A549 (cell line): ENCODE results near the gene ULBP1. TPM values are rescaled to one million over a fixed set of nuclear protein-coding genes. Genes with fewer than 3 reads are reported as not detected.

Source experiments
- ATAC-seq, 2 experiments: fragments of 200-7000 bp in 1 of 2; fragments of >200 bp in 1 of 2; cut with Nextera tagmentation in 1 of 2; cut with Tn5 transposase in 1 of 2; 3 replicates each; pipeline versions ENCODE4 v1.8.0 to v1.9.1; 2018 to 2020; ENCODE audit warnings: mild to moderate bottlenecking in 1 of 2, moderate library complexity in 1 of 2
- CTCF ChIA-PET: fragments of 300-600 bp; sonication (Branson Sonifier 250); formaldehyde crosslinking; extraction: SDS; loops from one replicate; lab custom pipeline; 2021; ENCODE audit warnings: antibody characterized with exemption, inconsistent platforms; lab: Yijun Ruan, JAX
- POLR2A ChIA-PET: fragments of 350-600 bp; formaldehyde crosslinking; extraction: SDS; loops from one replicate; lab custom pipeline; 2021; ENCODE audit warnings: antibody characterized with exemption, inconsistent platforms; lab: Yijun Ruan, JAX
- DNase-seq, 2 experiments: peaks; one replicate each; pipeline versions ENCODE4 v3.0.0 to v3.0.0-alpha.2; 2011 to 2016; ENCODE audit warnings: low read depth in 1 of 2, low spot score in 1 of 2
- FAIRE-seq: peaks from 2 replicates; lab custom pipeline; 2011; peaks lifted over from hg19 to GRCh38; lab: Jason Lieb, UNC
- H3K27ac ChIP-seq, 2 experiments: fragments of >200 bp; sonication (Bioruptor Twin); formaldehyde crosslinking; 3 replicates each; pipeline ENCODE4 v1.5.1; 2016 to 2017
- H3K4me1 ChIP-seq: fragments of >200 bp; sonication (Bioruptor Twin); formaldehyde crosslinking; 3 replicates; pipeline ENCODE4 v1.6.1; 2016
- H3K4me2 ChIP-seq: fragments of >200 bp; sonication (Bioruptor Twin); formaldehyde crosslinking; 3 replicates; pipeline ENCODE4 v1.6.1; 2016
- H3K4me3 ChIP-seq: fragments of >200 bp; sonication (Bioruptor Twin); formaldehyde crosslinking; 3 replicates; pipeline ENCODE4 v1.5.1; 2016
- H3K9me3 ChIP-seq: fragments of >200 bp; sonication (Bioruptor Twin); formaldehyde crosslinking; 3 replicates; pipeline ENCODE4 v1.6.1; 2016
- CBX2 ChIP-seq: fragments of 200-600 bp; sonication (generic); IDR thresholded peaks from 2 replicates; pipeline ENCODE4 v1.6.1; 2016; ENCODE audit warnings: low read depth, mild to moderate bottlenecking, borderline replicate concordance
- CEBPB ChIP-seq, 2 experiments: fragments of >200 bp in 1 of 2; sonication (Bioruptor Twin) in 1 of 2; formaldehyde crosslinking in 1 of 2; IDR thresholded peaks; 2 replicates each; pipeline ENCODE4 v1.6.1; 2012 to 2016
- EHMT2 ChIP-seq: fragments of 200-600 bp; sonication (generic); IDR thresholded peaks from 2 replicates; pipeline ENCODE4 v1.6.1; 2016; ENCODE audit warnings: antibody characterized with exemption, low read depth, mild to moderate bottlenecking, moderate library complexity
- EP300 ChIP-seq, 2 experiments: fragments of >200 bp; sonication (Bioruptor Twin); formaldehyde crosslinking; IDR thresholded peaks; 2 replicates in 1 of 2; 3 replicates in 1 of 2; pipeline ENCODE4 v1.6.1; 2016 to 2017
- ESRRA ChIP-seq: fragments of 150-350 bp; IDR thresholded peaks from 2 replicates; pipeline ENCODE4 v1.6.1; 2014; ENCODE audit warnings: mild to moderate bottlenecking, low read length, borderline replicate concordance
- FOSL2 ChIP-seq, 2 experiments: fragments of 450-650 bp in 1 of 2; fragments of >200 bp in 1 of 2; sonication (Bioruptor Twin) in 1 of 2; formaldehyde crosslinking; IDR thresholded peaks; 2 replicates each; pipeline versions ENCODE4 v1.5.0 to v1.6.1; 2016 to 2020; ENCODE audit warnings: mild to moderate bottlenecking in 1 of 2, moderate library complexity in 1 of 2
- HDAC2 ChIP-seq: fragments of 200-600 bp; sonication (generic); IDR thresholded peaks from 2 replicates; pipeline ENCODE4 v1.6.1; 2016
- HOXA7 ChIP-seq: fragments of 250-450 bp; sonication (Bioruptor Pico); IDR thresholded peaks from 2 replicates; pipeline ENCODE4 v1.5.0; 2020; ENCODE audit warnings: mild to moderate bottlenecking, moderate library complexity
- HOXB5 ChIP-seq: fragments of 250-450 bp; sonication (Bioruptor Pico); IDR thresholded peaks from 2 replicates; pipeline ENCODE4 v1.5.0; 2020; ENCODE audit warnings: mild to moderate bottlenecking, moderate library complexity
- JUN ChIP-seq, 2 experiments: fragments of >200 bp; sonication (Bioruptor Twin); formaldehyde crosslinking; IDR thresholded peaks; 2 replicates in 1 of 2; 3 replicates in 1 of 2; pipeline ENCODE4 v1.6.1; 2016 to 2017
- KDM5A ChIP-seq: fragments of 200-600 bp; sonication (generic); IDR thresholded peaks from 2 replicates; pipeline ENCODE4 v1.6.1; 2016; ENCODE audit warnings: antibody characterized with exemption, mild to moderate bottlenecking
- MYC ChIP-seq: IDR thresholded peaks from 2 replicates; pipeline ENCODE4 v1.6.1; 2012; ENCODE audit warnings: mild to moderate bottlenecking, inconsistent platforms, low read length, improper control_type of control experiment, borderline replicate concordance
- NFE2L2 ChIP-seq: fragments of 150-350 bp; conservative IDR thresholded peaks from 2 replicates; pipeline ENCODE4 v1.6.1; 2014; ENCODE audit warnings: low read length
- PHF8 ChIP-seq: fragments of 200-600 bp; sonication (generic); IDR thresholded peaks from 2 replicates; pipeline ENCODE4 v1.6.1; 2016; ENCODE audit warnings: low read depth, mild to moderate bottlenecking, antibody characterized with exemption, moderate library complexity, borderline replicate concordance
- POLR2A ChIP-seq: IDR thresholded peaks from 2 replicates; pipeline ENCODE4 v1.6.1; 2012; ENCODE audit warnings: mild to moderate bottlenecking, low read length
- RAD21 ChIP-seq, 2 experiments: fragments of >200 bp in 1 of 2; sonication (Bioruptor Twin) in 1 of 2; formaldehyde crosslinking in 1 of 2; IDR thresholded peaks in 1 of 2; conservative IDR thresholded peaks in 1 of 2; 2 replicates in 1 of 2; 3 replicates in 1 of 2; pipeline ENCODE4 v1.6.1; 2012 to 2018; ENCODE audit warnings: inconsistent platforms in 1 of 2
- RARB ChIP-seq: fragments of 250-450 bp; sonication (Bioruptor Pico); IDR thresholded peaks from 2 replicates; pipeline ENCODE4 v1.8.0; 2021; ENCODE audit warnings: mild to moderate bottlenecking, moderate library complexity
- RCOR1 ChIP-seq: fragments of 150-350 bp; IDR thresholded peaks from 2 replicates; pipeline ENCODE4 v1.6.1; 2014; ENCODE audit warnings: antibody characterized with exemption, low read length, low read depth
- RNF2 ChIP-seq: fragments of 200-600 bp; sonication (generic); IDR thresholded peaks from 2 replicates; pipeline ENCODE4 v1.6.1; 2016; ENCODE audit warnings: low read depth, mild to moderate bottlenecking, antibody characterized with exemption, moderate library complexity, borderline replicate concordance
- TP53 ChIP-seq: fragments of 250-450 bp; sonication (Bioruptor Pico); IDR thresholded peaks from 2 replicates; pipeline ENCODE4 v1.5.0; 2021; ENCODE audit warnings: mild to moderate bottlenecking, moderate library complexity
- ZFP36 ChIP-seq: fragments of 450-650 bp; IDR thresholded peaks from 2 replicates; pipeline ENCODE4 v1.6.1; 2014; ENCODE audit warnings: borderline replicate concordance; ENCODE audit not compliant: partially characterized antibody
- WGBS: methylation state at CpG from one replicate; pipeline ENCODE4 v1.1.6; 2017; ENCODE audit errors: missing lambda C conversion rate; 5-methylcytosine and 5-hydroxymethylcytosine counted together
- polyA plus RNA-seq, 4 experiments: library from polyadenylated mRNA; depleted of rRNA in 3 of 4; stranded (reverse); fragments of >200 nt; fragmentation: RNase III in 1 of 4; extraction: RNeasy Plus Mini Kit Qiagen cat#74134 plus additional on column Dnase treatment in 1 of 4; gene quantifications; 2 replicates in 3 of 4; 3 replicates in 1 of 4; pipeline ENCODE4 v1.2.3, GENCODE V29; 2011 to 2017
- TF ChIP-seq, protein P1 (sequence below): fragments of 250-450 bp; sonication (Bioruptor Pico); IDR thresholded peaks from 2 replicates; pipeline ENCODE4 v1.5.0; 2020; ENCODE audit warnings: low read depth, mild to moderate bottlenecking, moderate library complexity
- TF ChIP-seq, protein P2 (sequence below): IDR thresholded peaks from 2 replicates; pipeline ENCODE4 v1.6.1; 2012; ENCODE audit warnings: low read depth, borderline replicate concordance
- TF ChIP-seq, protein P3 (sequence below): fragments of >200 bp; sonication (Bioruptor Twin); formaldehyde crosslinking; IDR thresholded peaks from 2 replicates; pipeline ENCODE4 v1.6.1; 2016
- TF ChIP-seq, protein P4 (sequence below): fragments of >200 bp; sonication (Bioruptor Twin); formaldehyde crosslinking; IDR thresholded peaks from 3 replicates; pipeline ENCODE4 v1.5.1; 2016
- TF ChIP-seq, protein P5 (sequence below): IDR thresholded peaks from 2 replicates; pipeline ENCODE4 v1.6.1; 2012
- TF ChIP-seq, protein P6 (sequence below): fragments of 450-650 bp; IDR thresholded peaks from 2 replicates; pipeline ENCODE4 v1.6.1; 2014; ENCODE audit warnings: antibody characterized with exemption

ULBP1 gene
- polyA plus RNA-seq, 2 of the 4 experiments (the other 2 are of a cell fraction) = 0.89 to 6.6 TPM

DNA sequence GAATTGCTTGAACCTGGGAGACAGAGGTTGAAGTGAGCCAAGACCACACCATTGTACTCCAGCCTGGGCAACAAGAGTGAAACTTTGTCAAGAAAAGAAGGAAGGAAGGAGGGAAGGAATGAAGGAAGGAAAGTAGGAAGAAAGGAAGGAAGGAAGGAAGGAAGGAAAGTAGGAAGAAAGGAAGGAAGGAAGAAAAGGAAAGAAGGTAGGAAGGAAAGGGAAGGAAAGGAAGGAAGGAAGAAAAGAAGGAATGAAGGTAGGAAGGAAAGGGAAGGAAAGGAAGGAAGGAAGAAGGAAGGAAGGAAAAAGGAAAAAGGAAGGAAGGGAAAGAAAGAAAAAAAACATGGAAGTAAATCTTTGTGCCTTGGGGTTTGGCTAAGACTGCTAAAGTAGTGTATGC lies 11.7 kb downstream of the ULBP1 start:
- no peak for FAIRE-seq
- H3K9me3 ChIP-seq = no peaks in the 10 kb centered on the region
- CTCF ChIA-PET = no interaction called here
- no peak for DNase-seq
- H3K4me1 ChIP-seq = no peaks in the 10 kb centered on the region
- TF ChIP-seq PHF8 (no peak), HDAC2 (no peak), ESRRA (no peak), RCOR1 (no peak), CBX2 (no peak), RAD21 (conservative IDR thresholded peaks at IDR 0.05 in 1 of 2, IDR thresholded peaks at IDR 0.05 in 1 of 2) (no peak), CEBPB (IDR thresholded peaks at IDR 0.05) (no peak), POLR2A (no peak), RNF2 (no peak), HOXA7 (CRISPR knock-in tag) (no peak)
- TF ChIP-seq, protein P1, sequence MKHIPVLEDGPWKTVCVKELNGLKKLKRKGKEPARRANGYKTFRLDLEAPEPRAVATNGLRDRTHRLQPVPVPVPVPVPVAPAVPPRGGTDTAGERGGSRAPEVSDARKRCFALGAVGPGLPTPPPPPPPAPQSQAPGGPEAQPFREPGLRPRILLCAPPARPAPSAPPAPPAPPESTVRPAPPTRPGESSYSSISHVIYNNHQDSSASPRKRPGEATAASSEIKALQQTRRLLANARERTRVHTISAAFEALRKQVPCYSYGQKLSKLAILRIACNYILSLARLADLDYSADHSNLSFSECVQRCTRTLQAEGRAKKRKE (CRISPR knock-in tag) = no peak
- TF ChIP-seq, protein P2, sequence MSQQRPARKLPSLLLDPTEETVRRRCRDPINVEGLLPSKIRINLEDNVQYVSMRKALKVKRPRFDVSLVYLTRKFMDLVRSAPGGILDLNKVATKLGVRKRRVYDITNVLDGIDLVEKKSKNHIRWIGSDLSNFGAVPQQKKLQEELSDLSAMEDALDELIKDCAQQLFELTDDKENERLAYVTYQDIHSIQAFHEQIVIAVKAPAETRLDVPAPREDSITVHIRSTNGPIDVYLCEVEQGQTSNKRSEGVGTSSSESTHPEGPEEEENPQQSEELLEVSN = no peak
- TF ChIP-seq, protein P3, sequence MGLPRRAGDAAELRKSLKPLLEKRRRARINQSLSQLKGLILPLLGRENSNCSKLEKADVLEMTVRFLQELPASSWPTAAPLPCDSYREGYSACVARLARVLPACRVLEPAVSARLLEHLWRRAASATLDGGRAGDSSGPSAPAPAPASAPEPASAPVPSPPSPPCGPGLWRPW = no peak
- H3K4me2 ChIP-seq = no peak overlapping the region
- ATAC-seq = no peak
- POLR2A ChIA-PET = no interaction called here
- H3K27ac ChIP-seq = no peak overlapping the region
- H3K4me3 ChIP-seq = no peak overlapping the region

DNA sequence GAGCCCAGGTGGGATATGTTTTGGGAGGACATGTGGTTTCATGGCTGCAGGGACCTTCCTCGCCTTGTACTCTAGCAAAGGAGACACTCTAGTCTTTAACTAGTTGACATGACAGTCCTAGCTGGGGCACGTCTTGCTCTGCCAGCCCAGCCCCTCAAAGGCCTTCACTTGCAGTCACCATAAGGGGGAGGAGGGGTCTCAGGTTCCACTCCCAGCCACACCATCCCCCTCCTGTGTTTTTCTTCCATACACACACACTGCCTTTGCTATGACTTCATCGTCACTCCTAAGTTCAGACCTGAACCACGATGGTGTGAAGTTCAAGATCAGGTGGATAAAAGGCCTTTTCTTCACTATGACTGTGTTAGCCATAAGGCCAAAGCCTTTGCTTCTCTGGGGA lies 13.5 kb downstream of the ULBP1 start:
- FAIRE-seq (no peak), ATAC-seq (no peak), DNase-seq (no peak)
- TF ChIP-seq HOXA7 (CRISPR knock-in tag) (no peak), EP300 (IDR thresholded peaks at IDR 0.05) (no peak), KDM5A (no peak), ESRRA (no peak), HOXB5 (CRISPR knock-in tag) (no peak), POLR2A (no peak), RNF2 (no peak)
- TF ChIP-seq, protein P3 = no peak
- TF ChIP-seq, protein P4, sequence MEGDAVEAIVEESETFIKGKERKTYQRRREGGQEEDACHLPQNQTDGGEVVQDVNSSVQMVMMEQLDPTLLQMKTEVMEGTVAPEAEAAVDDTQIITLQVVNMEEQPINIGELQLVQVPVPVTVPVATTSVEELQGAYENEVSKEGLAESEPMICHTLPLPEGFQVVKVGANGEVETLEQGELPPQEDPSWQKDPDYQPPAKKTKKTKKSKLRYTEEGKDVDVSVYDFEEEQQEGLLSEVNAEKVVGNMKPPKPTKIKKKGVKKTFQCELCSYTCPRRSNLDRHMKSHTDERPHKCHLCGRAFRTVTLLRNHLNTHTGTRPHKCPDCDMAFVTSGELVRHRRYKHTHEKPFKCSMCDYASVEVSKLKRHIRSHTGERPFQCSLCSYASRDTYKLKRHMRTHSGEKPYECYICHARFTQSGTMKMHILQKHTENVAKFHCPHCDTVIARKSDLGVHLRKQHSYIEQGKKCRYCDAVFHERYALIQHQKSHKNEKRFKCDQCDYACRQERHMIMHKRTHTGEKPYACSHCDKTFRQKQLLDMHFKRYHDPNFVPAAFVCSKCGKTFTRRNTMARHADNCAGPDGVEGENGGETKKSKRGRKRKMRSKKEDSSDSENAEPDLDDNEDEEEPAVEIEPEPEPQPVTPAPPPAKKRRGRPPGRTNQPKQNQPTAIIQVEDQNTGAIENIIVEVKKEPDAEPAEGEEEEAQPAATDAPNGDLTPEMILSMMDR = no peak
- Histone ChIP-seq H3K4me1 (no peaks in the 10 kb centered on the region), H3K27ac (no peak overlapping the region), H3K4me2 (no peak overlapping the region), H3K4me3 (no peak overlapping the region), H3K9me3 (no peaks in the 10 kb centered on the region)
- WGBS = 52% methylated on average over 4 of the region's 4 CpGs
- POLR2A ChIA-PET = no interaction called here
- CTCF ChIA-PET = no interaction called here

DNA sequence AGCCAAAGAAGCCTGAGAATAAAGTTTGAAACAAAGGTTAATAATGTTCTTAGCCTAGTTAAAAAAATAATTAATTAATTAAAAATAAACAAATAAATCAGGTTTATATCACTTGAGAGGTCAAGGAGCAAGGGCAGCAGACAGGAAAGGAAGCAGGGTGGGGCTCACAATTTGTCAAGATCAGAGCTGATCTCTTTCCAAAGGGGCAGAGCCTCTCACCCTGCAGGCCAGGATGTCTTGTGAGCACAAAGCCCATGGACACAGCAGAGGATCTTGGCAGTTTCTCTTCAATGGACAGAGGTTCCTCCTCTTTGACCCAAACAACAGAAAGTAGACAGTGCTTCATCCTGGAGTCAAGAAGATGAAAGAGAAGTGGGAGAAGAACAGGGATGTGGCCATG lies 14.9 kb downstream of the ULBP1 start:
- H3K27ac ChIP-seq = no peak overlapping the region
- POLR2A ChIA-PET = no interaction called here
- H3K4me1 ChIP-seq = no peaks in the 10 kb centered on the region
- FAIRE-seq (no peak), ATAC-seq (no peak), DNase-seq (no peak)
- no peak overlapping the region for H3K4me3 ChIP-seq
- H3K4me2 ChIP-seq = no peak overlapping the region
- CTCF ChIA-PET = interaction anchor here (0.5 to 0.9 kb wide), 2 partner anchors 29 to 1479 kb away, joined by 3 to 5 read pairs; no protein-coding TSS in a partner anchor
- TF ChIP-seq KDM5A (no peak), EHMT2 (no peak), HOXB5 (CRISPR knock-in tag) (no peak), JUN (IDR thresholded peaks at IDR 0.05) (no peak), MYC (no peak), RARB (CRISPR knock-in tag) (no peak), ZFP36 (no peak), NFE2L2 (no peak), TP53 (no peak), FOSL2 (IDR thresholded peaks at IDR 0.05) (no peak), FOSL2 (CRISPR knock-in tag; IDR thresholded peaks at IDR 0.05) (no peak), RAD21 (conservative IDR thresholded peaks at IDR 0.05 in 1 of 2, IDR thresholded peaks at IDR 0.05 in 1 of 2) (no peak)
- TF ChIP-seq, protein P2 = no peak
- TF ChIP-seq, protein P5, sequence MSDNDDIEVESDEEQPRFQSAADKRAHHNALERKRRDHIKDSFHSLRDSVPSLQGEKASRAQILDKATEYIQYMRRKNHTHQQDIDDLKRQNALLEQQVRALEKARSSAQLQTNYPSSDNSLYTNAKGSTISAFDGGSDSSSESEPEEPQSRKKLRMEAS = no peak
- TF ChIP-seq, protein P3 = no peak
- TF ChIP-seq, protein P6, sequence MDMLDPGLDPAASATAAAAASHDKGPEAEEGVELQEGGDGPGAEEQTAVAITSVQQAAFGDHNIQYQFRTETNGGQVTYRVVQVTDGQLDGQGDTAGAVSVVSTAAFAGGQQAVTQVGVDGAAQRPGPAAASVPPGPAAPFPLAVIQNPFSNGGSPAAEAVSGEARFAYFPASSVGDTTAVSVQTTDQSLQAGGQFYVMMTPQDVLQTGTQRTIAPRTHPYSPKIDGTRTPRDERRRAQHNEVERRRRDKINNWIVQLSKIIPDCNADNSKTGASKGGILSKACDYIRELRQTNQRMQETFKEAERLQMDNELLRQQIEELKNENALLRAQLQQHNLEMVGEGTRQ = no peak
- no peaks in the 10 kb centered on the region for H3K9me3 ChIP-seq
